Activated naive CD4-positive, alpha-beta T cell treated with anti-CD3 and anti-CD28 coated beads, Interleukin-2, amount 50 U/mL, for 24 hours (primary cell): ENCODE data around the gene SH3BGRL3.
A peak's percentile ranks its signal among the peaks of the same experiment; 100 is the strongest.
"Not testable (repeated sequence)": the region's sequence is repeated elsewhere in the genome, so short reads cannot be mapped to it uniquely, and the experiment has no call there.

Experiments
- H3K27ac Mint-ChIP-seq: one replicate; pipeline ENCODE4 v1.8.0; 2021; ENCODE audit warnings: mild to moderate bottlenecking, mixed read lengths
- H3K27me3 Mint-ChIP-seq: one replicate; pipeline ENCODE4 v1.8.0; 2021; ENCODE audit warnings: mixed read lengths
- H3K36me3 Mint-ChIP-seq: one replicate; pipeline ENCODE4 v1.8.0; 2021; ENCODE audit warnings: mixed read lengths
- H3K4me1 Mint-ChIP-seq: one replicate; pipeline ENCODE4 v1.8.0; 2021; ENCODE audit warnings: mixed read lengths
- H3K4me3 Mint-ChIP-seq: one replicate; pipeline ENCODE4 v1.8.0; 2021; ENCODE audit warnings: mild to moderate bottlenecking, mixed read lengths
- H3K9me3 Mint-ChIP-seq: one replicate; pipeline ENCODE4 v1.8.0; 2021; ENCODE audit warnings: mixed read lengths

SH3BGRL3 gene

DNA sequence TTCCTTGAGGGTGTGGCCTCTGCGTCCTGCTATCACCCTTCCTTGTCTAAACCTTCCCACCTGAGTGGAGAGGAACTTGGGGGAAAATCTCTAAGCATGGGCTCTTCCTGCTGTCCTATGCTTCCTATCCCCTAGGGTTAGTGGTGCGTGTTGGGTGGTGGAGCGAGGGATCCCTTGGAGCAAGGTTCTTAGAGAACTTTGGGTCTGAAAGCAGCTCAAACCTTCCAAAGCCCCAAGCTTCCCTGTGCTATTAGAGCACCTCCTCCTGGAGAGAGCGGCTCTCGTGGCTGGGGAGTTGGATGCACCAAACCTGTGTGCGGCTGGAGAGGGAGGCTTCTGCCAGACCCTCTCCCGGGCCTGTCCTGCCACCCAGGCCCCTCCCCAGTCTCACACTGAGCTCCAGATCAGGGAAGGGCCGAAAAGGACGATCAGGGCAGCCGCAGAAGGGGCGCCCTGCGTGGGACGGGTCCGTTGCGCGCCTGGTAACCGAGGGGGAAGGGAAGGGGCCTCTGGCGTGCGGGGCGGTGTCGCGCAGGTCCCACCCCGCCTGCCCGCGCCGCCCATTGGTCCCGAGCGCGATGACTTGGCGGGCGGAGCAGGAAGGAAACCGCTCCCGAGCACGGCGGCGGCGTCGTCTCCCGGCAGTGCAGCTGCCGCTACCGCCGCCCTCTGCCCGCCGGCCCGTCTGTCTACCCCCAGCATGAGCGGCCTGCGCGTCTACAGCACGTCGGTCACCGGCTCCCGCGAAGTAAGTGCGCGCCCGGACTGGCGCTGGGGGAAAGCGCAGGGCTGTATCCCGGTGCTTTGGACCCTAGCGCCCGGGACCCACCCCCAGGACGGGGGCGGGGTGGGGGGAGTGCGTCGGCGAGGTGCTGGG is at the start of gene SH3BGRL3:
TSS of gene SH3BGRL3 (plus strand) at position 631 of the 877 bp plus-strand sequence. CDS start at position 701, 70 bp downstream.
- Mint-ChIP-seq H3K36me3 (peaks cover 20% of the 10 kb centered on the region), H3K9me3 (no peaks in the 10 kb centered on the region), H3K27me3 (no peaks in the 10 kb centered on the region), H3K4me3 (peak within 1 kb of the TSS; percentile 94), H3K4me1 (peaks cover 80% of the 10 kb centered on the region), H3K27ac (peak within 1 kb of the TSS; percentile 99)

DNA sequence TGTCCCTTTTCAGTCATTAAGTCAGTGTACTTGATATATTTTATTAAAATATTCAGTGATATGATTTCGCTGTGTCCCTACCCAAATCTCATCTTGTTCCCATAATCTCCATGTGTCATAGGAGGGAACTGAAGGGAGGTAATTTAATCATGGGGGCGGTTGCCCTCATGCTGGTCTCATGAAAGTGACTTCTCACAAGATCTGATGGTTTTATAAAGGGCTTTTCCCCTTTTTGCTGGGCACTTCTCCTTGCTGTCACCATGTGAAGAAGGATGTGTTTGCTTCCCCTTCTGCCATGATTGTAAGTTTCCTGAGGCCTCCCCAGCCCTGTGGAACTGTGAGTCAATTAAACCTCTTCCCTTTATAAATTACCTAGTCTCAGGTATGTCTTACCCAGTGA is 49.2 kb upstream of the SH3BGRL3 start:
- not testable (repeated sequence) for H3K27ac Mint-ChIP-seq, H3K27me3 Mint-ChIP-seq, H3K36me3 Mint-ChIP-seq, H3K4me3 Mint-ChIP-seq, H3K9me3 Mint-ChIP-seq
- H3K4me1 Mint-ChIP-seq, result peaks cover 18% of the 10 kb centered on the region

DNA sequence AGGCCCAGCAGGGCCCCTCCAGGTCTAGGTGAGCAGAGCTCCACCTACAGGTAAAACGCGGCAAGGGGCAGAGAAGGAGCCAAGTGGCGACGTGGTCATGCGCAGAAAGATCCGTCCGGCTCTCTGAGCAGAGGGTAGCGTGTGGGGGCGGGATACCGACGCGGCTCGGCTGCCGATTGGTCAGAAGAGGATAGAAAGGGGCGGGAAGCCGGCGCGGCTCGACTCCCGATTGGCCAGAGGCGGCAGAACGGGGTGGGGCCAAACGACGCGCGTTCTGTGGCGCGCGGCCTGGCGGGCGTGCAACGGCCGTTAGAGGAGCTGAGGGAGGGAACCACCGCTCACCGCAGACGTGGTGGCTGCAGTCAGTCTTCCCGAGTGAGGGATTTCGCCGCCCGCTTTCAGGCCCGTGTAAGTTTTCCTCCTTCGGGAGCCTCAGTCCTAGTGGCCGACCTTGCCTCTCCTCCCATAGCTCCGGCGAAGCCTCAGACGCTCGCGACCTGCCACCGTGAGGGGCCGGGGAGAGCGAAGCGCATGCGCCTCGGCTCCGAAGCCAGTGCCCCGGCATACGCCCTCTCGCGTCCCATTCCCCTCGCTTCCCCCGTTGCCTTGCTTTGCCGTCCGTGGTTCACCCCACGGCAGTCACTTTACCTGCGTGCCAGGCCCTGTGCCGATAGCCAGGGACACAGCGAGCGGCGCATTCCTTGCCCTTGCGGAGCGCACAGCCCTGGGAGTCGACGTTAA is 45.8 kb upstream of the SH3BGRL3 start, which contains the start of gene CEP85:
TSS of gene CEP85 (plus strand) at position 298 of the 741 bp plus-strand sequence. CDS start 5,584 bp downstream, outside the sequence.
- Mint-ChIP-seq H3K27me3 (no peaks in the 10 kb centered on the region), H3K36me3 (no peaks in the 10 kb centered on the region), H3K4me3 (peak within 1 kb of the TSS; percentile 99), H3K27ac (peak within 1 kb of the TSS; percentile 91), H3K4me1 (peaks cover 36% of the 10 kb centered on the region), H3K9me3 (no peaks in the 10 kb centered on the region)

DNA sequence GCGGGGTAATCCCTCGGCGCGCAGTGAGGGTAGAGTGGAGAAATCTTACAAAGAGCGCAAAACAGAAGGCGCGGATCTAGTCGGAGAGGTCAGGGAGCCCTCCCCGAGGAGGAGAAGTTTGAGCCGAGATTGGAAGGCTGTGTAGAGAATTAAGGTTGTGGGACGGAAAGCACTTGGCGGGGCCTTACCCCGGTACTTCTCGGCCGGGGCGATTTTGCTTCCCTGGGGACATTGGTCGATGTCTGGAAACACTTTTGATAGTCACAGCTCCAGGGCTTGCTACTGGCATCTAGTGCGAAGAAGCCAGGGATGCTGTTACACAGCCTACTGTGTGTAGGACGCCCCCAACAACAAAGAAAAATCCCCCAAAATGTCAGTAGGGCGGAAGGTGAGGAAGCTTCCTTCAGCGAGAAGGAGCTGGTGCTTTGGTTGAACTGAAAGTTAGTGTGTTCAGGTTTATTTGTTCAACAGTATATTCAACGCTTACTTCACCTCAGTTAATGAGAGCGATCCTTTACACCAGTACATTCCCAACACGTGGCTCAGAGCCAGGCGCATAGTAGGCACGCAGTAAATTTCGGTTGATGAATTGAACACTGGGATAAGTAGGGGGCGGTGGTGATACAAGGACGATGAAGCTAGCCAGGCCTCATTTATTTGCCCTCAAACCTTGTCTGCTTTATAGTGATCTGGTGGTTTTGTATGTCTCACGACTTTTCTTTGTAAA is 45.1 kb upstream of the SH3BGRL3 start:
- Mint-ChIP-seq H3K9me3 (no peaks in the 10 kb centered on the region), H3K36me3 (peaks cover 3% of the 10 kb centered on the region), H3K27me3 (no peaks in the 10 kb centered on the region), H3K4me1 (peaks cover 36% of the 10 kb centered on the region), H3K4me3 (peak overlapping the region; percentile 99), H3K27ac (peak overlapping the region; percentile 91)

DNA sequence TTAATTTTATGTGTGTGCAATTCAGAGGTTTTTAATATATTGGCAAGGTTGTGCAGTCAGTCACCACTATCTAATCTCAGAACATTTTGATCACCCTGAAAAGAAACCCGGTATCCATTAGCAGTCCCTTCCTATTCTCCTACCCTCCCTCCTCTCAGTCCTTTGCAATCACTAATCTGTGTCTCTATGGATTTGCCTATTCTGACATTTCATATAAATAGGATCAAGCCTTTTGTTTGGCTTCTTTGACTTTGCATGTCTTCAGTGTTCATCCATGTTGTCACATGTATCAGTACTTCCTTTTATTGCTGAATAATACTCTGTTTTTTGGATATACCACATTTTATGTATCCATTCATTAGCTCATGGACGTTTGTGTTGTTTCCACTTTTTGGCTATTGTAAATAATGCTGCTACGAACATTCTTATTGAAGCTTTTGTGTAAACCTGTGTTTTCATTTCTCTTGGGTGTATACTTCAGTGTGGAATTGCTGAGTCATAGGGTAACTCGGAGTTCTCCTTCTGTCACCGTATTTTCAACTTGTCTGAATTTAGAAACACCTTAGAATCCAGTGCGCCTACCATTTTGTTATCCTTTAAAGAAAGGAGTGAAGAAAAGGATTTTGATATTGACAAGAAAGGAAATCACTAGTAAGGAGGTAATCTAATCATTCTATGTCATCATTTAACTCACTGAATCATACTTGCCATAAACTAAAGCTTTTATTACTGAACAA is 42.5 kb upstream of the SH3BGRL3 start:
- Mint-ChIP-seq H3K36me3 (peaks cover 5% of the 10 kb centered on the region), H3K4me1 (peaks cover 39% of the 10 kb centered on the region), H3K27me3 (no peaks in the 10 kb centered on the region), H3K4me3 (peak overlapping the region; percentile 16), H3K9me3 (no peaks in the 10 kb centered on the region), H3K27ac (peak overlapping the region; percentile 78)

DNA sequence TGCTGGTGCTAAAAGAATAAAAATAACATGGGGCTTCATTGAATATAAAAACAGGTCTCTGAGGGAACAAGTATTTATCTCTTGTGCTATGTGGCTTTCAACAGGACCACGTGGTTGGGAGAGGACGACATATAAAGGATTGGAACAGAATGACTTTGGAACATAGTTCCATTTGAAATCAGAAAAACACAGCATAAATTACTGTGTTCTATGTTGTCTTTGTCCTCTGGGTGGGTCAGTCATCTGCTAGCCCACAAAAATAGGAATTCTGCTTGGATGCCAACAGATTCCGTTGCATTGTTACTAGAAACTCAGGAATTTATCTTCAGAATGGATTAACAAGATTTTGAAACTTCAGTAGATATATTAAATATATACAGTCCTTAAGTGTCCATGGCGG is 40.0 kb upstream of the SH3BGRL3 start:
- no peaks in the 10 kb centered on the region for H3K27me3 Mint-ChIP-seq
- no peaks in the 10 kb centered on the region for H3K9me3 Mint-ChIP-seq

DNA sequence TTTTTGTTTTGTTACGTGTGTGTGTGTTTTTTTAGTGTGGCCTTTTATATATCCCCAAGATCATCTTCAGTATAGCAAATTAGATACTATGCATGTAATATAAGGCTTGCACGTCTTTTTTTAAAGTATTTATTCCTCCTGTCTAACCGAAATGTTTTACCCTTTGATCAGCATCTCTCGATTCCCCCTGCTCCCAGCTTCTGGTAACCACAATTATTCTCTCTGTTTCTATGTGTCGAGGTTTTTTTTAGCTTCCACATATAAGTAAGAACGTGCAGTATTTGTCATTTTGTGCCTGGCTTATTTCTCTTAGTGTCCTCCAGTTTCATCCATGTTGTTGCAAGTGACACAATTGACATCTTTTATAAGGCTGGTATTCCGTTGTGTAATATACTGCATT is 27.2 kb upstream of the SH3BGRL3 start:
- H3K9me3 Mint-ChIP-seq, result no peaks in the 10 kb centered on the region
- no peak overlapping the region for H3K27ac Mint-ChIP-seq
- no peaks in the 10 kb centered on the region for H3K27me3 Mint-ChIP-seq
- no peak overlapping the region for H3K4me3 Mint-ChIP-seq
- peaks cover 5% of the 10 kb centered on the region for H3K36me3 Mint-ChIP-seq
- H3K4me1 Mint-ChIP-seq, result peaks cover 6% of the 10 kb centered on the region

More for the DNA sequence above, 40.0 kb upstream of the SH3BGRL3 start:
- Mint-ChIP-seq H3K4me1 (peaks cover 35% of the 10 kb centered on the region), H3K27ac (no peak overlapping the region), H3K4me3 (no peak overlapping the region), H3K36me3 (peaks cover 5% of the 10 kb centered on the region)

DNA sequence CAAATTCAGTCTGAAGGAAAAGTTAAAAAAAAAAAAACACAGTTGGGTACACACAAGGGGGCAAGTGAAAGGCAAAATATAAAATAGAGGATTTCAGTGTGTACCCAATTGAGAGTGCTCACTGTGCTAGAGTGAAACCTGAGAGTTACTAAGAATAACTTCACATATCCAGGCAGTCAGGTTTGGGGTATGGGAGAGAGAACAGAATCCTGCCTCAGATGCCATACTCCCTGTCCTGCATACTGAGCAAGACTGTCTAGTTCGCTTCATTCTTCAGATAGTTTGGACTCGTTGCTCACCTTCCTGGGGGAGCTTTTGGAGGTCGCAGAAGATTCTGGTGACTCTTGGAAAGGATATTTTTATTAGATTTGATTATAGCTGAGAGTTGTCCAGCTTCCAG is 25.5 kb upstream of the SH3BGRL3 start:
- Mint-ChIP-seq H3K27me3 (no peaks in the 10 kb centered on the region), H3K27ac (no peak overlapping the region), H3K36me3 (peaks cover 10% of the 10 kb centered on the region), H3K4me1 (peaks cover 6% of the 10 kb centered on the region), H3K9me3 (no peaks in the 10 kb centered on the region), H3K4me3 (no peak overlapping the region)

DNA sequence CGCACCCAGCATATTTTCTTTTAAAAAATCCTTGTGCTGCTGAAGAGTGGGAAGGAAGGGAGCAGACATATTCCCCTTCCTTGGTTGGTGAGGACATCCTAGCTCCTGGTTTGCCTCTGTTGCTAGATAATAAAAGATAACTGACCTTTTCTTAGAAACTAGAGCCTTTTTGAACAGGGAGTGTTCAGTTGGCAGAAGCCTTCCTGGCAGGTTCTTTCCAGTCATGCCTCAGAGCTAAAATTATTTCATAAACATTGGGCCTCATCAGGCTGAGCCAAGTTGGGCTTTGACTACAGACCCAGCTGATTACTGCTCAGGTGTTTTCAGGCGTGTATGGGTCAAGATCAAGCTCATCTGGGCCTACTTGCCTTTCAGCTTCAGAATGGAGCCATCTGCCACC is 22.7 kb upstream of the SH3BGRL3 start:
- no peak overlapping the region for H3K27ac Mint-ChIP-seq
- H3K27me3 Mint-ChIP-seq, result no peaks in the 10 kb centered on the region
- no peak overlapping the region for H3K4me3 Mint-ChIP-seq
- no peaks in the 10 kb centered on the region for H3K9me3 Mint-ChIP-seq
- H3K4me1 Mint-ChIP-seq, result peaks cover 6% of the 10 kb centered on the region
- H3K36me3 Mint-ChIP-seq, result peaks cover 12% of the 10 kb centered on the region

DNA sequence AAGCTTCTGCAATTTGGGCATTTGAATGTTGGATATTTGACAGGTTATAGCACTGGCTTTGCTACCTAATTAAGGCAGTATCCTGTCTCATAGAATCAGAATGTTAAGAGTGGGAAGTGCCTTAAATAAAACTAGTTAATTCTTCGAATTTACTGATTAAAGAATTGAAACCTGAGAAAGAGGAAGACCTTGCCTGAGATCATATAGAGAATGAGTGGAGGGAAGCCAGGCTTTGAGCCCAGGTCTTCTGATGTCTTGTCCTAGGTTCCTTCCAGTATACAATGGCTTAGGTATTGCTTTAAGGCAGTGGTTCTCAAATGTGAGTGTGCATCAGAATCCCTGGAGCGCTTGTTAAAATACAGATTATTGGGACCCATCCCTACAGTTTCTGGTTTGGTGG is 20.9 kb upstream of the SH3BGRL3 start:
- H3K4me3 Mint-ChIP-seq, result no peak overlapping the region

DNA sequence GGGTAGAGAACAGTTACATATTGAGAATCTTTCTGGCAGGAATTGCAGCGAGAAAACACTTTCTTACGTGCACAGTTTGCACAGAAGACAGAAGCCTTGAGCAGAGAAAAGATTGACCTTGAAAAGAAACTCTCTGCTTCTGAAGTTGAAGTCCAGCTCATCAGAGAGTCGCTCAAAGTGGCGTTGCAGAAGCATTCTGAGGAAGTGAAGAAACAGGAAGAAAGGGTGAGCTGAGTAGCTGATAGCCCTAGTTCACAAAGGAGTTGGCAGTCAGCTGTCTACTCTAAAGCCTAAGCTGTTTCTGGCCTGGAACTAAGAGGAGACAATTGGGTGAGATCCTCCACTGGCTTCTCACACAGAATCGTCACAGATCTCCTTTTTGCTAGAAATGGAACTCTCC is 20.3 kb upstream of the SH3BGRL3 start:
- Mint-ChIP-seq H3K27ac (no peak overlapping the region), H3K36me3 (peaks cover 20% of the 10 kb centered on the region), H3K9me3 (no peaks in the 10 kb centered on the region)

More for the DNA sequence above, 20.9 kb upstream of the SH3BGRL3 start:
- Mint-ChIP-seq H3K9me3 (no peaks in the 10 kb centered on the region), H3K4me1 (no peaks in the 10 kb centered on the region), H3K27me3 (no peaks in the 10 kb centered on the region), H3K36me3 (peaks cover 19% of the 10 kb centered on the region), H3K27ac (no peak overlapping the region)

DNA sequence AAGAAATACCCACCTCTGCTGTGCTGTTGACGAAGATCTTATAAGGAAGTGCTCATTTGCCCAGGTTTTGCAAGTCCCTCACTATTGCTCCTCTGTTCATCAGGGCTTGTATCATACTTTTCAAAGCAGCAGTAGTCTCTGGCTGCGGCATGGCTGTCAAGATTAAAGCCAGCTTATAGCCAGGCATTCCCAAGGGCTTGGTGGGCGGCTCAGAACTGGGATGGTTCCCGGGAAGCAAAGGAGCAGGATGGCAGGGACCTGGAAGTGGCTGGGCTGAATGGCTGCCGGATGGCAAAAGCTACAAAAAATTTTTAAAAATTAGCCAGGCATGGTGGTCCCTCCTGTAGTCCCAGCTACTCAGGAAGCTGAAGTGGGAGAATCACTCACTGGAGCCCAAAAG is 16.7 kb upstream of the SH3BGRL3 start:
- no peaks in the 10 kb centered on the region for H3K9me3 Mint-ChIP-seq
- no peaks in the 10 kb centered on the region for H3K27me3 Mint-ChIP-seq
- peaks cover 6% of the 10 kb centered on the region for H3K4me1 Mint-ChIP-seq
- no peak overlapping the region for H3K27ac Mint-ChIP-seq
- peaks cover 23% of the 10 kb centered on the region for H3K36me3 Mint-ChIP-seq
- no peak overlapping the region for H3K4me3 Mint-ChIP-seq

More for the DNA sequence above, 20.3 kb upstream of the SH3BGRL3 start:
- Mint-ChIP-seq H3K4me1 (no peaks in the 10 kb centered on the region), H3K27me3 (no peaks in the 10 kb centered on the region), H3K4me3 (no peak overlapping the region)

DNA sequence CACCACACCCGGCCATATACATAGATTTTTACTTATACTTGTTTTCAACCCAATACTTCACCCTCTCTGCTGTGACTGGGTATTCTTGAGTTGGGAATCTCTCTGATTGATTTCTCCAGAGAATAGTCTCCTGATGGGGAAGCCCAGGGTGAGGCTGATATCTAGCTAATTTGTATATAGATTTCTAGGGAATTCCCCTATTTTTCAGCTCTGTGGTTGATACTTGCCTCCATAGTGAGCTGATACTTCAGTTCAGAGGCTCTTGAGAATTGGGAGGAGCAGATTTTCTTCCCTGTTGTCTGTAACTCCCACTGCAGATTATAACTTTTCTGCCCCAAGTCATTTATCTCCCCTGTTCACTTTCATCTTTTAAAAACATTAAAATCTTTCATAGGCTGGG is 14.5 kb upstream of the SH3BGRL3 start:
- H3K27me3 Mint-ChIP-seq, result no peaks in the 10 kb centered on the region
- no peaks in the 10 kb centered on the region for H3K9me3 Mint-ChIP-seq
- H3K4me3 Mint-ChIP-seq, result no peak overlapping the region
- H3K4me1 Mint-ChIP-seq, result peaks cover 6% of the 10 kb centered on the region
- H3K36me3 Mint-ChIP-seq, result peaks cover 34% of the 10 kb centered on the region
- H3K27ac Mint-ChIP-seq, result no peak overlapping the region

DNA sequence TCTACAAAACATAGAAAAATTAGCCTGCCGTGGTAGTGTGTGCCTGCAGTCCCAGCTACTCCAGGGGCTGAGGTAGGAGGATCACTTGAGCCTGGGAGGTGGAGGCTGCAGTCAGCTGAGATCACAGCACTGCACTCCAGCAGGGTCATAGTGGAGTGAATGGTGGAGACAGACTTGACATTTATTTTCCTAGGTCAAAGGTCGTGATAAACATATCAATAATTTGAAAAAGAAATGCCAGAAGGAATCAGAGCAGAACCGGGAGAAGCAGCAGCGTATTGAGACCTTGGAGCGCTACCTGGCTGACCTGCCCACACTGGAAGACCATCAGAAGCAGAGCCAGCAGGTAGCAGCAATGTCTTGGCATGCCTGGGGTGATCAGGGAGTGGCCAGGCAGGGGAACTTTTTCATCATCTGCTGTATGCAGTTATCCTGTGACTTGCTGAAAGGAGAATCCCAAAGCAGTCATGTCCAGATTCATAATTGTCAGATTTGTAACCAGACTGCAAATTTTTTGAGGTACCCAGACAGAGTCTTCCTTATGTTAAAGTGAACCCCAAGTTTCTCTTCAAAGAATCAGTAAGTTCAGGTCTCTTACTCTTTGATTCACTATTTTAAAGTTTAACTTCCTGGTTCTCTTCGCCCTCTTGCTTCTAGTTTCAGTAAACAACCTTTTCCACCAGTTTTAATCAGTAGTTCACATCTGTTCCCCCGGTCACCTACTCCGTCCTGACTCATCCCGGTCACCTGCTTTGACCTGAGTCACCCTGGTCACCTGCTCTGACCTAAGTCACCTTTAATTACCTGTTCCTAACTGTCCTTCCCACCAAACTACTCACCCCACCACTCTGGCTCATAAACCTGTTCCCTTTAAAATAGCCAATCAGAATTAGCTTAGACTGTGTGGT is 11.3 kb upstream of the SH3BGRL3 start:
- no peaks in the 10 kb centered on the region for H3K27me3 Mint-ChIP-seq
- peaks cover 6% of the 10 kb centered on the region for H3K4me1 Mint-ChIP-seq
- no peaks in the 10 kb centered on the region for H3K9me3 Mint-ChIP-seq
- H3K36me3 Mint-ChIP-seq, result peaks cover 36% of the 10 kb centered on the region
- H3K27ac Mint-ChIP-seq, result peak overlapping the region; percentile 82
- no peak overlapping the region for H3K4me3 Mint-ChIP-seq
